HT-29 (cell line): ENCODE results near the gene CAMSAP1. TPM values are rescaled to one million over a fixed set of nuclear protein-coding genes. Genes with fewer than 3 reads are reported as not detected.

Source experiments
- DNase-seq: peaks from one replicate; pipeline ENCODE4 v3.0.0-alpha.2; 2015; ENCODE audit warnings: low spot score
- total RNA-seq: library from RNA; depleted of rRNA; stranded (reverse); fragments of >200 nt; shearing (Covaris generic); gene quantifications from 2 replicates; pipeline ENCODE4 v1.2.3, GENCODE V29; 2014

CAMSAP1 gene
- total RNA-seq, 1 experiment from 2014 or later = 28.5 TPM

GRCh38 chr9:135774794-135775525 is 132.4 kb downstream of the CAMSAP1 start:
- no peak for DNase-seq

- no peak for DNase-seq
These were observed 133.1 kb downstream of the CAMSAP1 start for GRCh38 chr9:135774239-135774747.

- DNase-seq = no peak
These were observed 133.7 kb downstream of the CAMSAP1 start for GRCh38 chr9:135773530-135774238.

- no peak for DNase-seq
These were observed 134.4 kb downstream of the CAMSAP1 start for GRCh38 chr9:135772702-135773493.

GRCh38 chr9:135772056-135772646 is 135.2 kb downstream of the CAMSAP1 start:
- DNase-seq = peak; percentile 24

GRCh38 chr9:135771401-135772051 is 135.8 kb downstream of the CAMSAP1 start:
- DNase-seq = no peak

- no peak for DNase-seq
These were observed 136.6 kb downstream of the CAMSAP1 start for GRCh38 chr9:135770771-135771170.

GRCh38 chr9:135770203-135770535 is 137.2 kb downstream of the CAMSAP1 start:
- DNase-seq = no peak

- no peak for DNase-seq
These were observed 137.7 kb downstream of the CAMSAP1 start for GRCh38 chr9:135769489-135770202.

GRCh38 chr9:135768516-135769218 is 138.7 kb downstream of the CAMSAP1 start:
- no peak for DNase-seq

- DNase-seq = no peak
These were observed 140.6 kb downstream of the CAMSAP1 start for GRCh38 chr9:135766707-135767106.

- DNase-seq = no peak
These were observed 141.1 kb downstream of the CAMSAP1 start for GRCh38 chr9:135766251-135766650.

GRCh38 chr9:135765416-135765815 is 141.9 kb downstream of the CAMSAP1 start:
- DNase-seq = no peak

GRCh38 chr9:135764731-135765130 is 142.6 kb downstream of the CAMSAP1 start:
- DNase-seq = no peak

GRCh38 chr9:135763716-135764446 is 143.5 kb downstream of the CAMSAP1 start:
- no peak for DNase-seq

- no peak for DNase-seq
These were observed 144.4 kb downstream of the CAMSAP1 start for GRCh38 chr9:135762921-135763320.

GRCh38 chr9:135761845-135762168 is 145.5 kb downstream of the CAMSAP1 start:
- no peak for DNase-seq

- DNase-seq = no peak
These were observed 146.0 kb downstream of the CAMSAP1 start for GRCh38 chr9:135761150-135761844.

GRCh38 chr9:135760465-135760864 is 146.9 kb downstream of the CAMSAP1 start:
- DNase-seq = no peak
